GM21360 (cell line): Measurements from ENCODE around the gene BBLN.

Experiments used
- ATAC-seq: cut with Tn5 transposase; IDR thresholded peaks from one replicate; pipeline ENCODE4 v1.9.1; 2021; ENCODE audit warnings: mild to moderate bottlenecking, moderate library complexity; ENCODE audit not compliant: unreplicated experiment

Gene BBLN

DNA sequence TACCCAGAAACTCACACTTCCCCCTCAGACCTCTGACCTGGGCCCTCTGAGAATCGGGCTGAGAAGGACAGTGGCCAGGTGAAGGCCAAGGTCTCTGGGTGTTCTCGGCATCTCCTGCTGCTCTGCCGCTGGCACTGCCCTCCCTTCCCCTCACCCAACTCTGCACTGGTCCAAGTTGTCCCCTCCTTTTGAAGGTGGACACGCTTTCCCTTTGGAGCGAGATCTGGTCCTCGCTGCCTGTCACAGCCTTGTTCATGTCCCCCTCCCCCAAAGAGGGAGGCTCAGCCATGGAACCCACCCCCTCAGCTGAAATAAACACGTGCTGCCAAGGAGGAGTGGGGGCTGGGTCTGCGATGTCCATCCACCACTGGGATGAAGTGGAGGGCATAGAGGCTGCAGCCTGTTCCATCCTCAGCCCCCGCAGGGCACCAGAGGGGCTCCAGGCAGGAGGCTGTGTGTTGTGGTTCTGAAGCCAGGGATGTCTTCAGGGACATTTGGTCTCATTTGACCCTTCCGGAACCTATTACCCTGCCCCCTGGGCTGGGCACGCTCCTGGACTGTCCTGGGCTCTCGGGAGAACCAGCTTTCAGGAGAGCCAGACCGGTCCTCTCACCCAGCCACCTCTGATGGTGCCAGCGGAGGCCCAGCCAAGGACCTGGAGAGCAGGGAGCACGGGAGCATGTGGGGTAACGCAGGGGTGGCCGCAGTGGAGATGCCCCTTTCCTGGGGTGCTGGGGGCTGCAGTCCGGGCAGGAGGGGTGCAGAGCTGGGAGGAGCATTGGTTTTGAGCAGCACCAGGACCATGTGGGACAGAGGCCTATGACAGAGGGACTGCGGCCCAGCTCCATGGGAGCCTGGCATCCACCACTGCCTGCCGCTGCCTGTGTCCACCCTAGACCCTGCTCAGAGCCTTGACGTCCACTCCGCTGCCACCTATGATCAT, 15.6 kb upstream of the BBLN start:
- no peak for ATAC-seq

DNA sequence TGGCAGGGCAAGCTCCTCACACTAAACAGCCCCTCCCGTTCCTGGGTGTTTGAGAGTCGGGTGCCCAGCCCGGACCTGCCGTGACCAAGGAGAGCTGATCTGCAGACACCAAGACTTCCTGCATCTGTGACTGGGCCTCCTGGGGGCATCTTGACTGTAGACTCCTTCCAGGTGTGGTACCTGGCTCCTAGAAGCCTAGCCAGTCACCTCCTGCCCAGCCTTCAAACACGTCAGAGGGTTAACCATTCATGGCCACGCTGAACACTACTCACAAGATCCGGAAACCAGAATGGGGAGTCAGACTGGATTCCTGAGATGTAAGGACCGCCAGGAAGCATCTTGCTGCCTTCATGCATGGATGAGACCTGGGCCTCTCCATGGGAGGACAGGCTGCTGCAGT, 14.5 kb upstream of the BBLN start:
- ATAC-seq = no peak

DNA sequence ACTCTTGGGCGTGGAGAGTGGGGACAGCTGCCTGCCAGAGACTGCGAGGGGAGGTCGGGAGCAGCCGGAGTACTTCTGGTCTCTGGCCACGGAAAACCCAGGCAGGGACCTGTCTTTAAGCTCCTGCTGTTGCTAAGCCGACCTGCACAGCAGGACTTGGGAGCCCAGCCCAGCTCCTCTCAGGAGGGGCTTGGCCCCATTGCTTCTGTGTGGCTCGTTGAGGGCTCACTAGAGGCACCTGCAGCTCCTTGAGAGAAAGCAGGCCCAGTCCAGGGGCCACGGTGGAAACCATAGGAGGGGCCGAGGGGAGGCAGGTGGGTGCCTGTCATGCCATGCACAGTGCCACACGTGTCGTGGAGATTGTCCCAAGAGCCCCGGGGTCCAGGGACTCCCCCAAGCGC, 14.1 kb upstream of the BBLN start:
- no peak for ATAC-seq

DNA sequence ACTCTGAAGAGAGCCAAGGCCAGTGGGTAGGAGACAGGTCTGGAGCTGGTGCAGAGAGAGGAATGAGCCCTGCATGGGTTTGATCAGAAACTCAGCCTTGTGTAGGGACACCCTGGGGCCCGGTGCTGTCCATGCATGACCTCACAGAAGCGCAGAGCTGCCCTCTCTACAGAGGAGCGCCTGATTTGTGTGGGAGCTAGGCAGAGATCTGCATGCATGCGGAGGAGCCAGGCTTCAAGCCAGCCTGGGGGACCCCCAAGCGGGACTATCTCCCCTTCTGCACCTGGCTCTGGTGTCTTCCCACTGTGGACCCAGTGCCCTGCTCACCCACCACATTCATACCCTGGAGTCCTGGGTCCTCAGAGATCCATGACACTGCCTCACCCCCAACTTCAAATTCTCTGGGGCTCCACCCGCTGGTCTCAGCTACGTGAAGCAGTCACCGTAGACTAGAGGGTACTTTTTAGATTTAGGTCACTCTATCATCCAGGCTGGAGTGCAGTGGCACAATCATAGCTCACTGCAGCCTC, 13.4 kb upstream of the BBLN start:
- no peak for ATAC-seq

DNA sequence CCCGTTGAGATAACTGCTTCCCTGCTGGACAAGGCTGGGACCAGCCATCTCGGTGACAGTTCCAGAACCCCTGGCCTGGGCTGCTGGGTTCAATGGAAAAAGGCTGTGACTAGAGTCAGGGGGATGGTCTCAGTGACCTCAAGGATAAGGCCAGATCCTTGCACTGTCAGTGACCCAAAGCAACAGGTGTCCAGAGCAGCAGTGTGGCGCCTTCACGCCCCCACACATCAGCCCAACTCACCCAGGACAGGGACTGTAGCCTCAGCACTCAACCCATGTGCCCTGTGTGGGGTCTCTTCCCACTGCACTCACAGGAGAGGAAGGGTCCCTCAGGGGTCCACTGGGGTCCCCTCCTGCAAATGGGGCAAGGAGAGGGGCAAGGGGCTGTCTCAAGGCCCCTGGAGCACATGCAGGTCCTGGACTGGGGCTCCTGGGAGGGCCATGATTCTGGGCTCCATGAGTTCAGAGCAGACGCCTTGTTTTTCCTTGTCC, 11.5 kb upstream of the BBLN start:
- ATAC-seq = no peak

DNA sequence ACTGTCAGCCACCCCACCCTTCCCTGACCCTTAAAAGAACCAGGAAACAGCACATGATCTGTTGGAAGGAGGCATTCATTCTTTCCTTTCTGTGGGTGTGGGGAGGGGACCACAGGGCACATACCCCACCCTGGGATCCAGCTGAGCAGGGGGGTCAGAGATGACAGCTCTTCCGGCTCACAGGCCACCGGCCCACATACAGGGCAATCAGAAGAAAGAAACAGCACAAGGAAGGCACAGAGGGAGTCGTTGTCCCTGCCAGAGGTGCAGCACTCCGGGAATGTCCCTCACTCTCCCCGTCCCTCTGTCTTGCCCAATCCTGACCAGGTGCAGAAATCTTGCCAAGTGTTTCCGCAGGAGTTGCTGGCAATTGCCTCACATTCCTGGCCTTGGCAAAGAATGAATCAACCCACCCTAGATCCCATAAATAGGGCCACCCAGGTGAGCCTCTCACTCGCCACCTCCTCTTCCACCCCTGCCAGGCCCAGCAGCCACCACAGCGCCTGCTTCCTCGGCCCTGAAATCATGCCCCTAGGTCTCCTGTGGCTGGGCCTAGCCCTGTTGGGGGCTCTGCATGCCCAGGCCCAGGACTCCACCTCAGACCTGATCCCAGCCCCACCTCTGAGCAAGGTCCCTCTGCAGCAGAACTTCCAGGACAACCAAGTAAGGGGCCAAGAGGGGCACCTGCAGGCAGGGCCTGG, 10.9 kb upstream of the BBLN start, which contains the start of gene LCN2:
Gene LCN2, plus strand, starts transcription at position 453 of the 701 bp plus-strand sequence. Its CDS starts 73 bp downstream, at position 526.
- ATAC-seq = no peak

DNA sequence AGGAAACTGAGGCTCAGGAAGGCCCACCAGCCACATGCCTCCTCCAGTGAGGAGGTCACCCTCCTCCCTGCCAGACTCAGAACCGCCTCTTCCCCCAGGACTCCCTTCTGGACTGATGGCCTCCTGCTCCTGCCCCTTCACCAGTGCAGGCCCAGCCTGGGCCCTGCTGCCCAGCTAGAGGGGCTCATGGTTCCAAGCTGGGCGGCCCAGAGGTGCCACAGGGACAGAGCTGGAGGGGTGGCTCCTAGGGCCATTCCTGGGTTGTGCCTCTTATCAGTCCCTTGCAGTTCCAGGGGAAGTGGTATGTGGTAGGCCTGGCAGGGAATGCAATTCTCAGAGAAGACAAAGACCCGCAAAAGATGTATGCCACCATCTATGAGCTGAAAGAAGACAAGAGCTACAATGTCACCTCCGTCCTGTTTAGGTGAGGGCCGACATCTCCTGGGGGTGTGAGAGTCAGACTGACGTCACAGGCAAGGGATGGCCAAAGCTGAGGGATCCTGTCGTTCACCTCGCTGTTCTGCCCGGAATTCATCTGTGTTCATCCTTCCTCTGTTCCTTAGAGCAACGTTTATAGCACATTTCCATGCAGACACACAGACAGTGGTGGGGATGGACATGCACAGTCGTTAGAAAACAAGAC, 10.0 kb upstream of the BBLN start:
- no peak for ATAC-seq

DNA sequence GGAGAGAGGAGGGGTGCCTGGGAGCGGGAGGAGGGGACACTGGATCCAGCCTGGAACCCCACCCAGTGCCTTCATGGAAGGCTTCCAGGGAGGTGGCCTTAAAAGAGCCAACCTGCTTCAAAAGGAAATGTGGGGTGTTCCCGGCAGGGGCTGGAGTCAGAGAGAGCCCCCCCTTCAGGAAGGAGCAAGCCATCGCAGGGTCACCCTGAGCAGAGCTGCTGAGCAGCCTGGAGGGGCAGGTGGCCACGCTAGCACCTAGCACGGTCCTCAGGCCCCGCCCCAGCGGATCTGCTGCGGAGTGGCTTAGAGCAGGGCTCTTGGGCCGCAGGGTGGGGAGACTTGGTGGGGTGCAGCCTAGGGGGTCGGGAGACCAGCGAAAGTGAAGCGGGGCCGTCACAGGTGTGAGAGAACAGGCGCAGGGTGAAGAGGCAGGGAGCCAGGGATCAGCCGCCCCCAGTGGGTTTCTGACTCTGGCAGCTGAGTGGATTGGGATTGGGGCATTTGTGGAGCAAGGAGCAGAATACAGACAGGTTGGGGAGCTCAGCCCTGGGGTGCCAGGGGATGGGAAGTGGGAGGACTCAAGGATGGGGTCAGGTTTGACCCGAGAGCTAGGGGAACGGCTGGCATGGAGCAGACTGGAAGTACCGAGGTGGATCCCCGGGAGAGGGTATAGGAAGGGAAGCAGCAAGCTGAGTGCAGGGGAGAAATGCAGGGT, 9.3 kb upstream of the BBLN start:
- no peak for ATAC-seq

DNA sequence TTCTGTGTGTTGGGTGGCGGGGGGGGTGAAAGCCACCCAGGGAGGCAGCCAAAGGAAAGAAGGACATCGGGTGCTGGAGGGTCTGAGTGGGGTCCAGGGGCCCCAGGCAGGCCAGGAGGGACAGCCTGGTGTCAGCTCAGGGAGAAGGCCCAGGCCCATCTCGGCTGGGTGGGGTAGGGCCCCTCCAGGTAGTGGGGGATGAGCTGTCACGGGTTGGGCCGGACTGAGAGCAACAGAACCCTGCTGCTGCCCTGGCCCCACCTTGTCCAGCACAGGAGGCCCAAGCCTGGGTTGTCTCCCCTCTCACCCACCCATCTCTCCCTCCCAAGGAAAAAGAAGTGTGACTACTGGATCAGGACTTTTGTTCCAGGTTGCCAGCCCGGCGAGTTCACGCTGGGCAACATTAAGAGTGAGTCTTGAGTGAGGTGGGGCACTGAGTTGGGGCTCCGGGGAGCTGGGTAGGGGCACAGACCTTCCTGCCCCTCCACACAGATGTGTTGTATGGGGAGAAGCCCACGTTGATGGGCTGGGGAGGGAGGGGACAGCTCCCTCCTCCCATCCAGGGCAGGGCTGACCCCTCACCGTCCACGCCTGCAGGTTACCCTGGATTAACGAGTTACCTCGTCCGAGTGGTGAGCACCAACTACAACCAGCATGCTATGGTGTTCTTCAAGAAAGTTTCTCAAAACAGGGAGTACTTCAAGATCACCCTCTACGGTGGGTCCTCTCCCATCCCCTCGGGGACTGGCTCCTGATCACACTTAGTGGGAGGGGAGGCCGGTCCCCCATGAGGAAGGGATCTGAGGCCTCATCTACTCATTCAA, 8.5 kb upstream of the BBLN start:
- ATAC-seq = no peak

DNA sequence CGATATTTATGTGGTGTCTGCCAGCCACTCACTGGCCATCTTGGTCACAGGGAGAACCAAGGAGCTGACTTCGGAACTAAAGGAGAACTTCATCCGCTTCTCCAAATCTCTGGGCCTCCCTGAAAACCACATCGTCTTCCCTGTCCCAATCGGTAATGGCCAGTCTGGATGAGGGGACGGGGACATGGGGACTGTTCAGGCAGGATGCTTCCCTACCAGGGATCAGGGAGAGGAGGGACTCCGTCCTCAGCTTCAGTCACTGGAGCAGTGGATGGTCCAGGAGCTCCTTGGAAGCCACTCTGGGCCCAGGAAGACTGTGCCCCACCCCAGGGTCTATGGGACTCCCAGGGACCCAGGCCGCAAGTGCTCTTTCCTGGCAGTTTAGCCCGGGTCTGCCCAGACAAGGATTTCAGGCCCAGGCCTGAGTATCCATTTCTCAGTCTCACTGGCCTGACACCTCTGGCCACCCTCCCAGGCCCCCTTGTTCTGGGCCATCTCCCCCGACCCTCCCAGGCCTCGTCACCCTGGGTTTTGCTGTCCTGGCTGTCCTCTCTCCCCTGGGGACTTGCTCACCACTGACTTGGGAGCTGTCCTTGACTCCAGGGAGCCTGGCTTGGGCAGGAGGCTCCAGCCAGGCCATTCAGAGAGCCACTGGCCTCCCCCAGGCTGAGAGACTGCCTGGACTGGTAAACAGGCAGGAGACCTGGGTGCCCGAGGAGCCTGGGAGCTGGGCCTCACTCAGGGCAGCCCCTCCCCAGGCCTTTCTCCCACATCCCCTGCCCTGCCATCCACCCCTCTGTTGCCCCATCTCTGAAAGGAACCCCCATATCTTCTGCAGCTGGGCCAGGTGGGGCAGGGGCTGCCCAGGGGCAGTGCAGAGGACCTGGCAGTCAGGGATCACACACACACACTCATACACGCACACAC, 7.7 kb upstream of the BBLN start:
- ATAC-seq = no peak

DNA sequence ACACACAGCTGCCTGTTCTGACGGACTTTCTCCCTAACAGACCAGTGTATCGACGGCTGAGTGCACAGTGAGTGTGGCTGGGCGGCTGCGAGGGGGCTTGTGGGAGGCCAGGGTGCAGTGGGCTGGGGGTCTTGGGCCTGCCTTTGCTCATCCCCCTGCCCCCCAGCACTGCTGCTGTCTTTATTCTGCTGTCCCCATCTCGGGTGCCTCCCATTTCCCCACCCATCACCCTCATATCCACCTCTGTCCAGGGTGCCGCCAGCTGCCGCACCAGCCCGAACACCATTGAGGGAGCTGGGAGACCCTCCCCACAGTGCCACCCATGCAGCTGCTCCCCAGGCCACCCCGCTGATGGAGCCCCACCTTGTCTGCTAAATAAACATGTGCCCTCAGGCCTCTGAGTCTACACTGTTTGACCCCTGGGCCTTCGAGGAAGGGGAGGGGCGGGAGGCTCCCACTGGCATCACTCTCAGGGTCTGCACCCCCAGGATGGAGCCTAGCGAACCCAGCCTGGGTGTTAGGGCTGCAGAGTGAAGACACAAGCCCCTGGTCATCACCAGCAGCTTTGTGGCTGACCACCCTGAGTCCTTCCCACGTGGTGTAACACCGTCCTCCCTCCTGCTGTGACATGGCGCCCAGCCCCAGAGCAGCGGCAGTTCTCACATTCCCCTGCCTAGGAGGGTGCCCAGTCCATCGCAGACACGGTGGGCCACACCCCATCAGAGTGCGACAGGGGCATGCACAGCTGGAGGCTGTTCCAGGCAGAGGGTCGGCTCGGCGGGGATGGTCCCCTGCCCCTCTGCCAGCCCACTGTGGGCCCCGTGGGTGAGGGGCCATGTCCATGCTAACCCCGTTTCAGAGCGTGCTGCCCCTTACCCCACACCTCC, 6.8 kb upstream of the BBLN start:
- ATAC-seq = no peak

DNA sequence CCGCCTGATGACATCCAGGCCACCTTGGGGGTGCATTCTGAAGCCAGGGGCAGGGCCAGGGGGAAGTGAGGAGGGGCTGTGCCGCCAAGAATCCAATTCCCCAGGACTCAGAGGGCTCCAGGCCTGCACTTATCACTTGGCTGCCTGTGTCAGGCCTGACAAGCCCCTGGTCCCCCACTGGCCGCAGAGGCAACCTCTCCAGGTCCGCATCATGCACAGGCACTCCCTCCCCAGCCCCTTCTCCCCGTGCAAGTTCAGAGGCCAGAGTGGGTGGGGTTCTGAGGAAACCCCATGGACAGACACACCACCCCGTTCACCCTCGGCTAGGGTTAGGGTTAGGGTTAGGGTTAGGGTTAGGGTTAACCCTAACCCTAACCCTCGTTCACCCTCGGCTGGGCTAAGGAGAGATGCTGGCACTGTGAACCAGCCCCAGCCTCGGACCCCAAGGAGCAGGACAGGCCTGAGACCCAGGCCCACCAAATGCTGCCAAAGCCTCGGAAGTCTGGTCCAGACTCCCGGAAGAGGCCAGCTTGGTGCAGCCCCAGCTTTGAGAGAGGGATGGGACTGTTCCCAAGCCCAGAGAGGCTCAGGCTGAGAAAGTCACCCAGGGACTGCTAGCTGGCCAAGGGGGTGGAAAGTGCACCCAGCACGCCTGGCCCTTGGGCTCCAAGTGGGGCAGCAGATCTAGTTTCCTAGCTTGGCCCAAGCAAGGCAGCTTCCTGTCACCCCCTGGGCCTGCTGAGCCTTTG, 5.9 kb upstream of the BBLN start:
- no peak for ATAC-seq

DNA sequence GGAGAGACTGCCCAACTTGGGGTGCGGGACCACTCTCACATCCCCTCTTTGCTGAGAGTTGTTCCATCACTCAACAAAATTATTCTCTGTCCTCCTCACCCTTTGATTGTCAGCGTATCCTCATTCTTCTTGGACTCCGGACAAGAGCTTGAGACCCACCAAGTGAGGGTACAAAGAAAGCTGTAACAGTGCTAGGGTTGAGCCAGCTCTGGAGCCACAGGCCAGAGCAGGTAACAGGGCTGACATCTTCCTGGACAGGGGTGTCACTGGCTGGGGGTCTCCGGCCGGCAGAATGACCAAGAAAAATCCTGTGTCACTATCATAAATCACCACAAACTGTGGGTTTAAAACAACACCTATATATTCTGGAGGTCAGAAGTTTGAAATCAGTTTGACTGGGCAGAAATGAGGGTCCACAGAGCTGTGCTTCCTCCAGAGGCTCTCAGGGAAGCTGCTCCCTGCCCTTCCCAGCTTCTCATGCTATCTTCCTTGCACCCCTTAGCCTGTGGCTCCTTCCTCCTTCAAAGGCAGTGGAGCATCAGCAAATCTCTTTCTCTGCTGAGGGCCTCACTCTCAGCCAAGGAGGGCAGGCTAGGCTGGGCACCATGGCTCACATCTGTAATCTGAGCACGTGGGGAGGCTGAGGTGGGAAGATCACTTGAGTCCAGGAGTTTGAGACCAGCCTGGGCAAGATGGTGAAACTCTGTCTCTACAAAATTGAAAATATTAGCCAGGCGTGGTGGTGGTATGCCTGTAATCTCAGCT, 4.1 kb upstream of the BBLN start:
- ATAC-seq = no peak

DNA sequence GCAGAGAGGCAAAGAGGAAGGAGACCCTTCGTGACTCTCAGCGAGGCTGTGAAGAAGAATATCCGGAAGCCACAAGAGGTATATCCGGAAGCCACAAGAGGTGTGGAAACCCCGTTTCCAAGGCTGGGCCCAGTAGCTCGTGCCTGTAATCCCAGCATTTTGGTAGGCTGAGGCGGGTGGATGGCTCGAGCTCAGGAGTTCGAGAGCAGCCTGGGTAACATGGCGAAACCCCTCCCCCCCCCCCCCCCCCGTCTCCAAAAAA, 612 bp upstream of the BBLN start:
- ATAC-seq = no peak

DNA sequence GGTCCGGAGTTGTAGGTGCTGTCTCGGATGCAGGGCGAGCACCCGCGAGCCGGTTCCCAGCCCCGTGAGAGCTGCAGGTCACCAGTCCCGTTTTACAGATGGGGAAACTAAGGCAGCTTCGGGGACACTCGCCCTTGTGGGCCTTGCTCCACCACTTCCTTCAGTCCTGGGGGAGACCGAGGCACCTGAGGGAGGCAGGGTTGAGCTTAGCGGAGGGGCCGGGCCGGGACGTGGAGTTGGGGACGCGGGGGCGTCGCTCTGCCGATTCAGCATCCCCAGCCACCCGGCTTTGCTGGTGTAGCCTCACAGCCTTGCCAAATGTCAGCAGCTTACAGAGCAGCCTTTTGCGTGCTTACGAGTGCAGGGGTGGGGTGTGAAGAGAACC, 530 bp downstream of the BBLN start:
- ATAC-seq = no peak

DNA sequence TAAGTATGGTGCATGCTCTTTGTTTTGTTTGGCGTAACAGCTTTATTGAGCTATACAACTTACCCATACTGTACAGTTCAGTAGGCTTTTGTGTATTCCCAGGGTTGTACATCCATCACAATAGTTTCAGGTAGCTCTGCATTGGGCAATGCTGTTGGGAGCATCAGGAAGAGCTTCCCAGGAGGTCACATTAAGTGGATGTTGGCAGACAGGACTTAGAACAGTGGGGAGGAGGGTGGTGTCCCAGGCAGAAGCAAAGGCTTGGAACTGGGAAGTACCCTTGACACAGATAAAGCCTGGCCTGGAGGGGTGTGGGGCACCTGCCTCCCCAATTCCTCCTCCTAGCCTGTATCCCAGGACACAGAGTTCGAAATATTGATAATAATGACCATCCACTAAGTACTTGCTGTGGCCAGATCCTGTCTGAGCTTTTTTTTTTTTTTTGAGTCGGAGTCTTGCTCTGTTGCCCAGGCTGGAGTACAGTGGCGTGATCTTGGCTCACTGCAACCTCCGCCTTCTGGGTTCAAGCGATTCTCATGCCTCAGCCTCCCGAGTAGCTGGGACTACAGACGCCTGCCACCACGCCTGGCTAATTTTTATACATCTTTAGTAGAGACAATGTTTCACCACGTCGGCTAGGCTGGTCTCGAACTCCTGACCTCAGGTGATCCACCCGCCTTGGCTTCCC, 1.3 kb downstream of the BBLN start:
- ATAC-seq = no peak
